Right lobe of liver (tissue), 6 donors: ENCODE data around the gene ATP6V1C2. TPM values are rescaled to one million over a fixed set of nuclear protein-coding genes. Genes with fewer than 3 reads are reported as not detected.

ENCODE experiments used
- ATAC-seq, 4 donors: fragments of 200-7000 bp; cut with Tn5 transposase; one replicate each; pipeline ENCODE4 v1.9.1; 2020; ENCODE audit warnings: mild to moderate bottlenecking in 4 of 4, moderate library complexity in 4 of 4
- DNase-seq, 3 donors: peaks; one replicate each; pipeline ENCODE4 v3.0.0-alpha.2; 2020
- H3K27ac ChIP-seq, 3 donors: fragments of 200-600 bp; one replicate each; pipeline ENCODE4 v1.8.0; 2022
- H3K27me3 ChIP-seq, 2 donors: fragments of 200-600 bp; one replicate each; pipeline ENCODE4 v1.8.0; 2022
- H3K36me3 ChIP-seq, 4 donors: fragments of 200-600 bp; sonication (generic) in 1 of 4; one replicate each; pipeline versions ENCODE4 v1.5.1 to v1.8.0; 2017 to 2022; ENCODE audit warnings: control low read depth in 1 of 4
- H3K4me1 ChIP-seq, 4 donors: fragments of 200-600 bp; sonication (generic) in 1 of 4; one replicate each; pipeline versions ENCODE4 v1.5.1 to v1.8.0; 2017 to 2022; ENCODE audit warnings: control low read depth in 1 of 4
- H3K4me3 ChIP-seq, 3 donors: fragments of 200-600 bp; one replicate each; pipeline ENCODE4 v1.8.0; 2022
- H3K9me3 ChIP-seq, 4 donors: fragments of 200-600 bp; sonication (generic) in 1 of 4; one replicate each; pipeline versions ENCODE4 v1.5.1 to v1.8.0; 2017 to 2022; ENCODE audit warnings: control low read depth in 1 of 4
- POLR2A ChIP-seq: fragments of 450-650 bp; IDR thresholded peaks from one replicate; pipeline ENCODE4 v1.6.1; 2017; ENCODE audit warnings: antibody characterized with exemption, mild to moderate bottlenecking
- WGBS: methylation state at CpG from one replicate; pipeline ENCODE4 v1.1.6; 2018; ENCODE audit warnings: low coverage, low lambda C conversion rate; ENCODE audit not compliant: insufficient coverage; ENCODE audit errors: missing lambda C conversion rate; 5-methylcytosine and 5-hydroxymethylcytosine counted together
- intact Hi-C, 2 donors: fragments of 100-400 bp; cut with DNase I; formaldehyde crosslinking; loops; one replicate each; pipeline versions ENCODE4 v1.11.2 to v1.14.1; 2022
- total RNA-seq, 6 experiments: library from RNA; depleted of rRNA in 2 of 6; stranded (reverse); fragments of >200 nt in 2 of 6; fragmentation: NEBNext Ultra II Directional in 3 of 6; extraction: Animal tissue kit (Norgen Biotek cat#: 25700) in 3 of 6; gene quantifications; one replicate each; pipeline versions ENCODE4 v1.1.0 to v1.2.4, GENCODE V29; 2016 to 2023
- TF ChIP-seq, protein P1 (sequence below), 4 donors: fragments of 200-600 bp in 3 of 4; fragments of 450-650 bp in 1 of 4; IDR thresholded peaks; one replicate each; pipeline versions ENCODE4 v1.5.1 to v1.8.0; 2016 to 2022; ENCODE audit warnings: antibody characterized with exemption in 4 of 4, mild to moderate bottlenecking in 2 of 4
- donor health status: DM: no; HTN: yes; CAD: no.
- donor health status: DM: no; HTN: no; CAD: no.
- donor health status: DM: no; HTN: no; CAD: no.
- donor health status: DM: no; HTN: yes; CAD: no.
- donor health status: DM: no; HTN: yes; CAD: no.

Gene ATP6V1C2
- total RNA-seq, 6 experiments from 2014 or later, result 0.12 to 0.22 TPM; not detected in 4

- no peak for ATAC-seq
- 78% methylated on average over 6 of the region's 6 CpGs for WGBS
- H3K36me3 ChIP-seq, result no peaks in the 10 kb centered on the region
- intact Hi-C loops, result no loop called here
- no peak for TF ChIP-seq POLR2A
- TF ChIP-seq, protein P1, sequence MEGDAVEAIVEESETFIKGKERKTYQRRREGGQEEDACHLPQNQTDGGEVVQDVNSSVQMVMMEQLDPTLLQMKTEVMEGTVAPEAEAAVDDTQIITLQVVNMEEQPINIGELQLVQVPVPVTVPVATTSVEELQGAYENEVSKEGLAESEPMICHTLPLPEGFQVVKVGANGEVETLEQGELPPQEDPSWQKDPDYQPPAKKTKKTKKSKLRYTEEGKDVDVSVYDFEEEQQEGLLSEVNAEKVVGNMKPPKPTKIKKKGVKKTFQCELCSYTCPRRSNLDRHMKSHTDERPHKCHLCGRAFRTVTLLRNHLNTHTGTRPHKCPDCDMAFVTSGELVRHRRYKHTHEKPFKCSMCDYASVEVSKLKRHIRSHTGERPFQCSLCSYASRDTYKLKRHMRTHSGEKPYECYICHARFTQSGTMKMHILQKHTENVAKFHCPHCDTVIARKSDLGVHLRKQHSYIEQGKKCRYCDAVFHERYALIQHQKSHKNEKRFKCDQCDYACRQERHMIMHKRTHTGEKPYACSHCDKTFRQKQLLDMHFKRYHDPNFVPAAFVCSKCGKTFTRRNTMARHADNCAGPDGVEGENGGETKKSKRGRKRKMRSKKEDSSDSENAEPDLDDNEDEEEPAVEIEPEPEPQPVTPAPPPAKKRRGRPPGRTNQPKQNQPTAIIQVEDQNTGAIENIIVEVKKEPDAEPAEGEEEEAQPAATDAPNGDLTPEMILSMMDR (IDR thresholded peaks at IDR 0.05), result no peak
- no peak overlapping the region for H3K4me3 ChIP-seq
- H3K27me3 ChIP-seq, result no peaks in the 10 kb centered on the region
- DNase-seq, result no peak
- H3K4me1 ChIP-seq, result no peaks in the 10 kb centered on the region
- no peak overlapping the region for H3K27ac ChIP-seq
- no peaks in the 10 kb centered on the region for H3K9me3 ChIP-seq
Measured at GRCh38 chr2:10750610-10751009, 29.2 kb downstream of the ATP6V1C2 start.

DNA sequence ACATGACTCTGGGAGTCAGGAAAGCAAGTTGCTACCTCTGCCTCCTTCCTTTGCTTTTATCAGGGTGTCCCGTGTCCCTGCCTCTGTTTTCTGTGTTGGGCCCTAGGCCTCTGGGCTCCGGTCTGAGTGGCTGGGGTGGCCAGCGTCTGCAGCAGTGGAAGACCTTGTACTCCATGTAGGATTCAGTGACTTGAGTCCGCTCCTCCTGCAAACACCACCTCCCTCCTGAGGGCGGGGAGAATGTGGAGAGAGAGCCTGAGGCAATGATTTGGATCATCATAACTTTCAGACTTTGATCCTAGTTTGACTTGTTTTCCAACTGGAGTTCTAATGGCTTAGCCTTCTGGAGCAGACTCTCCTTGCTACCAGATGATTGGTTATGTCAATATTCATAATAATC lies 30.8 kb downstream of the ATP6V1C2 start:
- no peak overlapping the region for H3K27ac ChIP-seq
- TF ChIP-seq, protein P1 (IDR thresholded peaks at IDR 0.05), result no peak
- no peak for TF ChIP-seq POLR2A
- intact Hi-C loops, result no loop called here
- H3K4me3 ChIP-seq, result no peak overlapping the region
- H3K4me1 ChIP-seq, result no peaks in the 10 kb centered on the region
- H3K27me3 ChIP-seq, result no peaks in the 10 kb centered on the region
- H3K9me3 ChIP-seq, result no peaks in the 10 kb centered on the region
- no peaks in the 10 kb centered on the region for H3K36me3 ChIP-seq
- 73% methylated on average over 4 of the region's 5 CpGs for WGBS
- ATAC-seq (no peak), DNase-seq (no peak)

GRCh38 chr2:10753156-10753555 lies 31.7 kb downstream of the ATP6V1C2 start:
- DNase-seq (no peak), ATAC-seq (no peak)
- no peaks in the 10 kb centered on the region for H3K9me3 ChIP-seq
- TF ChIP-seq, protein P1 (IDR thresholded peaks at IDR 0.05), result no peak
- no peak for TF ChIP-seq POLR2A
- H3K4me1 ChIP-seq, result no peaks in the 10 kb centered on the region
- no peak overlapping the region for H3K27ac ChIP-seq
- H3K27me3 ChIP-seq, result no peaks in the 10 kb centered on the region
- no peak overlapping the region for H3K4me3 ChIP-seq
- 77% methylated on average over 7 of the region's 7 CpGs for WGBS
- intact Hi-C loops, result no loop called here
- no peaks in the 10 kb centered on the region for H3K36me3 ChIP-seq

DNA sequence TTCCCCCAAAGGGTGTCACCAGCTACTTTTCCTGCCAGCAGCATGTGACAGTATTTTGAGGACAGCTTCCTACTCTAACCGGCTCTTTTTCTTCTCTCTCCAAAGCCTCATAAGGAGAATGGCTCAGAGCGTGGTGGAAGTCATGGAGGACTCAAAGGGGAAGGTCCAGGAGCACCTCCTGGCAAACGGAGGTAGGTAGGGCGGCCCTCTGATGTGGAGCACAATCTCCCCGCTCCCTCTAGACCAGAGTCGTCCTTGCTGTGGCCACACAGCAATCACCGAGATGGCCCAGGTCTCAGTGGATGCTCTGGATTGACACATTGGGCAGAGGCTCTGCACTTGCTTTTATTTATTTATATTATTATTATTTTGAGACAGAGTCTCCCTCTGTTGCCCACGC lies 32.4 kb downstream of the ATP6V1C2 start:
- Histone ChIP-seq H3K27me3 (no peaks in the 10 kb centered on the region), H3K36me3 (no peaks in the 10 kb centered on the region), H3K4me3 (no peak overlapping the region), H3K27ac (no peak overlapping the region), H3K9me3 (no peaks in the 10 kb centered on the region), H3K4me1 (no peaks in the 10 kb centered on the region)
- DNase-seq (no peak), ATAC-seq (no peak)
- TF ChIP-seq, protein P1 (IDR thresholded peaks at IDR 0.05), result no peak
- no peak for TF ChIP-seq POLR2A
- intact Hi-C loops, result no loop called here
- WGBS, result 94% methylated on average over 6 of the region's 8 CpGs

DNA sequence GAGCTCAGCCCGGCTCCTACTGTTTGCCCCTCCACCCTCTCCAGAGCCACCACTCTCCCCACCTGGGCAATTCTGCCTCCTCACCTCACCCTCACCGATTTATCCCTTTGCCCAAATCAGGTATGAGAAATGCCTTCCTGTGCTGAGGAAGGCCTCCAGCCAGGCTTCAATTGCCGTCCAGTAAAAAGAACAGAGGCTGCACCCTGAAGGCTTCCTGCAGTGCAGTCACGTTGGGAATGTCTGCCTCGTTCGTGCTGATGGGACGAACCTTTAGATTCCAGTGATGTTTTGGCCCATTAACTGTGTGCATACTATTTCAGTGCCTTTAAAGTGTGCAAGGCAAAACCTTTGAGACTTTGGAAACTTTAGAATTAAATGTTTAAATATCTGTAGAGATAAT lies 34.2 kb downstream of the ATP6V1C2 start:
- no peak for ATAC-seq
- Histone ChIP-seq H3K9me3 (no peaks in the 10 kb centered on the region), H3K27me3 (no peaks in the 10 kb centered on the region), H3K4me3 (no peak overlapping the region), H3K27ac (no peak overlapping the region), H3K36me3 (no peaks in the 10 kb centered on the region), H3K4me1 (no peaks in the 10 kb centered on the region)
- TF ChIP-seq, protein P1 (IDR thresholded peaks at IDR 0.05), result no peak
- TF ChIP-seq POLR2A, result no peak
- no peak for DNase-seq
- intact Hi-C loops, result no loop called here
- WGBS, result 64% methylated on average over 6 of the region's 7 CpGs
